GM18517 (cell line): Measurements from ENCODE around the gene SRCIN1.
"Not testable (repeated sequence)": the region's sequence is repeated elsewhere in the genome, so short reads cannot be mapped to it uniquely, and the experiment has no call there.

Experiments
- ATAC-seq: cut with Tn5 transposase; IDR thresholded peaks from one replicate; pipeline ENCODE4 v1.9.1; 2021; ENCODE audit warnings: mild to moderate bottlenecking, moderate library complexity; ENCODE audit not compliant: unreplicated experiment

The SRCIN1 gene

GRCh38 chr17:38485681-38486298 lies 120.0 kb downstream of the SRCIN1 start:
- peak; percentile 91 for ATAC-seq

DNA sequence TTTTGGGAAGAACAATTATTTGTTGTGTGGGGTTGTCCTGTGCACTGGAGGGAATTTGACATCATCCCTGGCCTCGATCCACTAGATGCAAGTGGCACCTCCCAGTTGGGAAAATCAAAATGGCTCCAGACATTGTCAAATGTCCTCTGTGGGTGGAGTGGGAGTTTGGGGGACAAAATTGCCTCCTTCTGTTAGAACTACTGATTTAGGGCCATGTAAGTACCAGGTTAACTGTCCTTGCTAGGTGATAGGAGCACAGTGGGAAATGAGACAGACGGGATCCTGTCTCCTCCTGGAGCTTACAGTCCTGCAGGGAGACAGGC lies 120.6 kb downstream of the SRCIN1 start:
- ATAC-seq = no peak

DNA sequence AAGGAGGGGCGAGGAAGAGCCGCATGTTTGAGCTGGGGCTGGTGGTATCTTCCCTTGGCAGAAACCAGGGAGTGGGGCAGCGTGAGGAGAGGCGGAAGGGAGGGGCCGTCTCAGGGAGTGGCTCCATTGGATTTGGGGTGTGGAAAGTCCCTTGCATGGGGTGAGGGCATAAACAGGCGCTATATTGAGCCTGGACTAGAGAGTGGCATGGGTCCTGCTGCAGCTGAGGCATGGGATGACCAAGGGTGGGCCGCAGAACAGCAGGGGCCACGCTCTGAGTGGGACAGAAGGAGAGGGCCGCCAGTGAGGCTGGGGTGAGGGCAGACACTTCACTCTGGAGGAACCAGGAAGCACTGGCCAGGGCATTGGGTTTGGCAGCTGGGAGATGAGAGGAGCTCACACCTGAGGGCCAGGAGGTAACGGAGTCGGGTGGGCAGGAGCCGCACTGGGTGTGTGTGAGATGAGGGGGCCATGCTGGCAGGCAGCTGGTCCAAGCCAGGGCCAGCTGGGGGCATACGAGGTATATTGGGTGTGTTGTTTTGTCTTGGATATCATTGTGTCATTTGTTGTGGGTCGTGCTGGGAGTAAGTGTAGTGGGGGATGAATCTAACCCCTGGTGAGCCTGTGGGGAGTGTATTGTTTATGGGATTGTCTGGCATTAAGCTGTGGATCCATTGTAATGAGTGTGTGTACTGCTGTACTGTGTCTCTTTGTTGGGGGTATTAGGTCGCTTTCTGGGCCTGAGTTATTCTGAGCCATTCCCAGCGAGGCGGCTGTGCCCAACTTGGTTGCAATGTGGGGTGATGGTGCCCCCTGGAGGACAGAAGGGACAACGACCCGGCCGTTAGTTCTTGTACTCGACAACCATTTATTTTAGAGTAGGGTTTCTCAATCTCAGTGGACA lies 121.3 kb downstream of the SRCIN1 start:
- not testable (repeated sequence) for ATAC-seq

DNA sequence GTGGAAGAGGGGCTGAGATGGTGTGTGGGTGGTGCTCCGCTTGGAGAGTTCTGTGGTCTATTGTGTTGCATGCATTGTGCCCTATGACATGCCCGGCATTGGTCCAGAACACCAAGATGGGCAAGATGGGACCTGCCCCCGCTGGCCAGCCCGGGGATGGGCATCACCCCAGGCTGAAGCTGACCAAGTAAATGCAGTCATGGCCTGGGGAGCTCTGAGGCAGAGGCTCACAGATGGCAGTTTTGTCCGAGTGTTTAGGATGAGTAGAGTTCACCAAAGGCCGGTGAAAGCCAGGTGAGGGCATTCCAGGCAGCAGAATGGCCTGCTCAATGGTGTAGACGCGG lies 123.1 kb downstream of the SRCIN1 start:
- ATAC-seq = not testable (repeated sequence)

DNA sequence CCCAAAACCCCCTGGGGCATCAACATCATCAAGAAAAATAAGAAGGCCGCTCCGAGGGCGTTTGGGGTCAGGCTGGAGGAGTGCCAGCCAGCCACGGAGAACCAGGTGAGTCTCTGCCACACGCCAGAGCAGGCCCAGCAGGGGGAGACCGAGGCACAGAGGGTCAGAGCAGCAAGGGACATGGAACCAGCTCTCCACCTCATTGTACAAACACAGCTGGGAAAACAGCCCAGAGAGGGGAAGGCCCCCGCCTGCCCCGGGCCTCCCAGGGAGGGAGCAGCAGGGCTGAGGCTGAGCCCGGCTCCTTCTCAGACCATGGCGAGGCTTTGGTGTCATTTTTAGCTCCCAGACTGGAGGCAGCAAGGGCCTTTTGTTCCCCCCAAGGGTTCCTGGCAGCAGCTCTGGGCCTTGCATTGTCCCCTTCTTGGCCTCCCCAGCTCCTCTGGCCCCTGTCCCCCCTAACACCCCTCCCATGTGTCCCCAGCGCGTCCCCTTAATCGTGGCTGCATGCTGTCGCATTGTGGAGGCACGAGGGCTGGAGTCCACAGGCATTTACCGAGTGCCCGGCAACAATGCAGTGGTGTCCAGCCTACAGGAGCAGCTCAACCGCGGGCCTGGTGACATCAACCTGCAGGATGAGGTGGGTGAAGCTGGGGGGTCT lies 123.6 kb downstream of the SRCIN1 start:
- not testable (repeated sequence) for ATAC-seq
